Measurements from ENCODE around the gene LRRC4C.

- TF ChIP-seq CTCF (IDR thresholded peaks at IDR 0.05) (no peak), EZH2 (IDR thresholded peaks at IDR 0.05) (no peak), EZH2phosphoT487 (IDR thresholded peaks at IDR 0.05) (no peak)
Measured at GRCh38 chr11:41065432-41065831, 394.0 kb downstream of the LRRC4C start.
